ENCODE measurements around the gene ATP6V0A1.
"Not testable (repeated sequence)": the region's sequence is repeated elsewhere in the genome, so short reads cannot be mapped to it uniquely, and the experiment has no call there.

The ATP6V0A1 gene

DNA sequence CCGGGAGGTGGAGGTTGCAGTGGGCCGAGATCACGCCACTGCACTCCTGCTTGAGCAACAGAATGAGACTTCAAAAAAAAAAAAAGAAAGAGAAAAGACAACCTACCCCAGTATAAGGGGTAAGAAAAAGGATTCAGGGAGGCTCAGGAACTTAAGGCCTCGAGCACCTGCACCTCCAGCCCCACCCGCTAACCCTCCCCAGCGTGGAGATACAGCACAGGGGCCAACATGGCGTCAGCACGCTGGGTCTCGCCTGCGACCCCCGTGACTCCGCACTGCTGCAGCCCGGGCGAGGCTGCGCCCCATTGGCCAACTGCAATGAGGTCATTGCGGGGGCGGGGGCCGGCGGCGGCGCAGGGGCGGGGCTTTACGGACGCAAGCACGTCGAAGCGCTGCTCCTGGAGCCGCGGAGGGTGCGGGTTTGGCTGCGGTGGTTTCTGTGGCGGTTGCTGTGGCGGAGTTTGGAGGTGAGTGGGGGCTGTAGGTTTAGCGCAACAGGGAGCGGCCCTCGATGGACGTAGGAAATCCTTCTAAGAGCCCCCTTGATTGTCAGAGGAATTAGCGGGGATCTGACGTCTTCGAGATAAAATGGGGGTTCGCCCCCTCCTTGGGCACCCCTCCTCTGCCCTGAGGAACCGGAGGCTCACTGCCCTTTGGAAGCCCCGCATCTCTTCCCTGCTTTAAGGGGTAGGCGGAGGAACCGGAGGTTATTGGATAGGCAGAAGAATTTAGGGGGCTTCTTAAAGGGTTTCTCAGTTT is at the start of gene ATP6V0A1:
TSS of gene ATP6V0A1 (plus strand) at position 382 of the 759 bp plus-strand sequence. CDS start 2,017 bp downstream, outside the sequence.
- Histone ChIP-seq H3K4me3 (ENCODE audit: low read depth, low read length) (peak within 1 kb of the TSS; percentile 86), H3K4me1 (ENCODE audit: control insufficient read depth, insufficient read depth, low read length) (peaks cover 13% of the 10 kb centered on the region), H3K9me3 (ENCODE audit: control insufficient read depth, insufficient read depth, low read length) (no peaks in the 10 kb centered on the region), H3K36me3 (ENCODE audit: control insufficient read depth, insufficient read depth, low read length) (no peaks in the 10 kb centered on the region), H3K9ac (ENCODE audit: low read depth, low read length) (peak within 1 kb of the TSS; percentile 55), H3K27me3 (ENCODE audit: control insufficient read depth, insufficient read depth, low read length) (no peaks in the 10 kb centered on the region)

- Histone ChIP-seq H3K27me3 (ENCODE audit: control insufficient read depth, insufficient read depth, low read length) (no peaks in the 10 kb centered on the region), H3K9me3 (ENCODE audit: control insufficient read depth, insufficient read depth, low read length) (no peaks in the 10 kb centered on the region), H3K9ac (ENCODE audit: low read depth, low read length) (no peak overlapping the region), H3K4me3 (ENCODE audit: low read depth, low read length) (no peak overlapping the region), H3K36me3 (ENCODE audit: control insufficient read depth, insufficient read depth, low read length) (peaks cover 10% of the 10 kb centered on the region), H3K4me1 (ENCODE audit: control insufficient read depth, insufficient read depth, low read length) (peaks cover 16% of the 10 kb centered on the region)
These were observed 49.0 kb upstream of the ATP6V0A1 start for GRCh38 chr17:42409523-42410318.

GRCh38 chr17:42410319-42410685 is 48.4 kb upstream of the ATP6V0A1 start:
- H3K27me3 ChIP-seq (ENCODE audit: control insufficient read depth, insufficient read depth, low read length): no peaks in the 10 kb centered on the region
- no peak overlapping the region for H3K4me3 ChIP-seq (ENCODE audit: low read depth, low read length)
- H3K36me3 ChIP-seq (ENCODE audit: control insufficient read depth, insufficient read depth, low read length): peaks cover 4% of the 10 kb centered on the region
- H3K4me1 ChIP-seq (ENCODE audit: control insufficient read depth, insufficient read depth, low read length): peaks cover 19% of the 10 kb centered on the region
- H3K9me3 ChIP-seq (ENCODE audit: control insufficient read depth, insufficient read depth, low read length): no peaks in the 10 kb centered on the region
- H3K9ac ChIP-seq (ENCODE audit: low read depth, low read length): no peak overlapping the region

DNA sequence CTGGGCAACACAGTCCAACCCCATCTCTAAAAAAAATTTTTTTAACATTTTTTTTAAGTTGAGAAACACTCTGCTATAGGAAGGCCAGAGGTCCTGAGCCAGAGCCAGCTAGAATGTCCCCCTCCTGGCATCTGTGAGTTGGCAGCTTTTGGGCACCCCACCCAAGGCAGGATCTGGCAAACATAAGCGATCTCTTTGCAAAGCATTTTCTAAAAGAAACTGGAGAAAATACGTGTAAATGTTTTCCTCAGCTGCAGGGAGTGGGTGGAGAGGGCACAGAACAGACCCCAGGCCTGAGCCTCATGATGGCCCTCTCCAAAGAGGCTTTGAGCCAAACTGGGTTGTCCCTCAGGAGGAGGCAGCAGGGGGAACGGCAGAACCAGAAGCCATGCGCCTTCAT is 47.3 kb upstream of the ATP6V0A1 start:
- Histone ChIP-seq H3K9me3 (ENCODE audit: control insufficient read depth, insufficient read depth, low read length) (no peaks in the 10 kb centered on the region), H3K4me1 (ENCODE audit: control insufficient read depth, insufficient read depth, low read length) (peaks cover 19% of the 10 kb centered on the region), H3K36me3 (ENCODE audit: control insufficient read depth, insufficient read depth, low read length) (peaks cover 3% of the 10 kb centered on the region), H3K27me3 (ENCODE audit: control insufficient read depth, insufficient read depth, low read length) (no peaks in the 10 kb centered on the region), H3K4me3 (ENCODE audit: low read depth, low read length) (no peak overlapping the region), H3K9ac (ENCODE audit: low read depth, low read length) (no peak overlapping the region)

- Histone ChIP-seq H3K9me3 (ENCODE audit: control insufficient read depth, insufficient read depth, low read length) (no peaks in the 10 kb centered on the region), H3K9ac (ENCODE audit: low read depth, low read length) (no peak overlapping the region), H3K4me3 (ENCODE audit: low read depth, low read length) (no peak overlapping the region), H3K4me1 (ENCODE audit: control insufficient read depth, insufficient read depth, low read length) (peaks cover 13% of the 10 kb centered on the region), H3K36me3 (ENCODE audit: control insufficient read depth, insufficient read depth, low read length) (peaks cover 3% of the 10 kb centered on the region), H3K27me3 (ENCODE audit: control insufficient read depth, insufficient read depth, low read length) (no peaks in the 10 kb centered on the region)
These were observed 46.6 kb upstream of the ATP6V0A1 start for GRCh38 chr17:42411905-42412679.

- Histone ChIP-seq H3K9ac (ENCODE audit: low read depth, low read length) (no peak overlapping the region), H3K4me3 (ENCODE audit: low read depth, low read length) (no peak overlapping the region), H3K27me3 (ENCODE audit: control insufficient read depth, insufficient read depth, low read length) (no peaks in the 10 kb centered on the region), H3K4me1 (ENCODE audit: control insufficient read depth, insufficient read depth, low read length) (peaks cover 3% of the 10 kb centered on the region), H3K9me3 (ENCODE audit: control insufficient read depth, insufficient read depth, low read length) (no peaks in the 10 kb centered on the region), H3K36me3 (ENCODE audit: control insufficient read depth, insufficient read depth, low read length) (peaks cover 3% of the 10 kb centered on the region)
These were observed 45.1 kb upstream of the ATP6V0A1 start for GRCh38 chr17:42413464-42414040.

DNA sequence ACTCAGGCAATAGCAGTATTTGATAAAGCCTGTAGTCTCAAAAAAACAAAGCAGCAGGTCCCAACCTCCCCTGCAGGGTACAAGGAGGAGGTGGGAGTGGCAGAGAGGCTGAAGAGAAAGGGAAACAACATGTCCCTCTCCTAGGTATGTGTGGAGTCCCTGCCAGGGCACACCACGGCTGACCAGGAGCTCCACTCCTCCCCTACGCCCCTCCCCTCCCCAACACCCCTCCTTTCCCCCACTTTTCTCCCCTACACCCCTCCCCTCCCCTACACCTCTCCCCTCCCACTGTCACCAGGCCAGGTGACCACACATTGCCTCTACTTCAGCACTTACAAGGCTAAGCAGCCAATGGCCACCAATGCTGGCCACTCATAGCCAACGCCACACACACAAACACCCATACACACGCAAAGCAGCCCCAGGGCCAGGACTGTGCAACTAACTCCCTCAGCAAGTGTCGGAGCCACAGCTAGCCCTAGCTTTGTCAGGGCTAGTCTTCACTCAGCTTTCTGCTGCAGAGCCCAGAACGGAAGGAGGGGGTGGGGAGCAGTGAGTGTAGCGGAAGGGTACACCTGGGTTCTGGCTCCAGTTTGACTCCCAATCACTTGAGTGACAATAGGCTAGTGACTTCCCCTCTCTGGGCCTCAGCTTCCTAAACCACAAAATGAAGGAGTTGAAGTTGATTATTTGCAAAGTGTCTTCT is 43.8 kb upstream of the ATP6V0A1 start:
- no peak overlapping the region for H3K9ac ChIP-seq (ENCODE audit: low read depth, low read length)
- H3K4me1 ChIP-seq (ENCODE audit: control insufficient read depth, insufficient read depth, low read length): peaks cover 3% of the 10 kb centered on the region
- peaks cover 3% of the 10 kb centered on the region for H3K36me3 ChIP-seq (ENCODE audit: control insufficient read depth, insufficient read depth, low read length)
- no peaks in the 10 kb centered on the region for H3K27me3 ChIP-seq (ENCODE audit: control insufficient read depth, insufficient read depth, low read length)
- no peaks in the 10 kb centered on the region for H3K9me3 ChIP-seq (ENCODE audit: control insufficient read depth, insufficient read depth, low read length)
- no peak overlapping the region for H3K4me3 ChIP-seq (ENCODE audit: low read depth, low read length)

- not testable (repeated sequence) for H3K36me3 ChIP-seq (ENCODE audit: control insufficient read depth, insufficient read depth, low read length); H3K9me3 ChIP-seq (ENCODE audit: control insufficient read depth, insufficient read depth, low read length)
- H3K4me1 ChIP-seq (ENCODE audit: control insufficient read depth, insufficient read depth, low read length): peaks cover 13% of the 10 kb centered on the region
These were observed 40.7 kb upstream of the ATP6V0A1 start for GRCh38 chr17:42417981-42418380.

DNA sequence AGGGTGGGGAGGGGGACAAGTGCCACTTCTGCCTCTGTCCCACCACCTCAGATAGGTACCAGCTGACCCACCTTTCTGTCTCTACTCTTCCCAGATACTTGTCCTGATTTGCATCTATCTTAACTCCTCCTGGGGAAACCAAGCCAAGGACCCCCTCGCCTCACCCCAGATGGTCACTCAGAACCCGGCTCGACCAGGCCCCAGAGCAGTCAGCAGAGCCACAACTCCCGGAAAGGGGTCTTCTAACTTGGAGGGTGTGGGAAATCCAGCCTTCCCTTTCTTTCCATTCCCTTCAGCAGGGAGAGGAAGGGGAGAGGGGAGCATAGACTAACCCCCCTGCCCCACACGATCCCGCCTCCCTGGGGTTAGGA is 37.6 kb upstream of the ATP6V0A1 start:
- no peaks in the 10 kb centered on the region for H3K9me3 ChIP-seq (ENCODE audit: control insufficient read depth, insufficient read depth, low read length)
- no peak overlapping the region for H3K9ac ChIP-seq (ENCODE audit: low read depth, low read length)
- H3K4me1 ChIP-seq (ENCODE audit: control insufficient read depth, insufficient read depth, low read length): peaks cover 9% of the 10 kb centered on the region
- H3K4me3 ChIP-seq (ENCODE audit: low read depth, low read length): peak overlapping the region; percentile 95
- no peaks in the 10 kb centered on the region for H3K36me3 ChIP-seq (ENCODE audit: control insufficient read depth, insufficient read depth, low read length)
- H3K27me3 ChIP-seq (ENCODE audit: control insufficient read depth, insufficient read depth, low read length): peaks cover 9% of the 10 kb centered on the region

More at GRCh38 chr17:42417981-42418380, 40.7 kb upstream of the ATP6V0A1 start:
- not testable (repeated sequence) for H3K27me3 ChIP-seq (ENCODE audit: control insufficient read depth, insufficient read depth, low read length); H3K9ac ChIP-seq (ENCODE audit: low read depth, low read length); H3K4me3 ChIP-seq (ENCODE audit: low read depth, low read length)

- Histone ChIP-seq H3K9me3 (ENCODE audit: control insufficient read depth, insufficient read depth, low read length) (no peaks in the 10 kb centered on the region), H3K4me3 (ENCODE audit: low read depth, low read length) (peak overlapping the region; percentile 95), H3K9ac (ENCODE audit: low read depth, low read length) (no peak overlapping the region), H3K36me3 (ENCODE audit: control insufficient read depth, insufficient read depth, low read length) (no peaks in the 10 kb centered on the region), H3K27me3 (ENCODE audit: control insufficient read depth, insufficient read depth, low read length) (peaks cover 9% of the 10 kb centered on the region), H3K4me1 (ENCODE audit: control insufficient read depth, insufficient read depth, low read length) (peaks cover 9% of the 10 kb centered on the region)
These were observed 37.0 kb upstream of the ATP6V0A1 start for GRCh38 chr17:42421507-42422338.
